Keratinocyte (primary cell): ENCODE measurements around the gene SMURF1. TPM values are rescaled to one million over a fixed set of nuclear protein-coding genes. Genes with fewer than 3 reads are reported as not detected.

Experiments used
- DNase-seq: peaks from one replicate; pipeline ENCODE4 v3.0.0-alpha.2; 2011; ENCODE audit warnings: low read depth, missing footprints, low spot score
- FAIRE-seq: peaks from 2 replicates; lab custom pipeline; 2011; peaks lifted over from hg19 to GRCh38; lab: Jason Lieb, UNC
- H2AFZ ChIP-seq: 2 replicates; pipeline ENCODE4 v1.6.0; 2012; ENCODE audit warnings: low read length, control low read depth, inconsistent platforms; ENCODE audit not compliant: control insufficient read depth
- H3K27ac ChIP-seq: 2 replicates; pipeline ENCODE4 v1.5.1; 2011; ENCODE audit warnings: low read length; ENCODE audit not compliant: control insufficient read depth, insufficient read depth
- H3K27me3 ChIP-seq: 3 replicates; pipeline ENCODE4 v1.6.0; 2011; ENCODE audit warnings: low read length; ENCODE audit not compliant: control insufficient read depth, insufficient read depth; ENCODE audit errors: extremely low read depth
- H3K36me3 ChIP-seq, 2 experiments: 2 replicates in 1 of 2; 3 replicates in 1 of 2; pipeline ENCODE4 v1.5.1; 2011; ENCODE audit warnings: low read length in 2 of 2, mild to moderate bottlenecking in 1 of 2; ENCODE audit not compliant: control insufficient read depth in 2 of 2, insufficient read depth in 2 of 2; ENCODE audit errors: extremely low read depth in 1 of 2
- H3K4me1 ChIP-seq: 3 replicates; pipeline ENCODE4 v1.5.1; 2011; ENCODE audit warnings: low read length; ENCODE audit not compliant: control insufficient read depth, insufficient read depth; ENCODE audit errors: extremely low read depth
- H3K4me2 ChIP-seq: 3 replicates; pipeline ENCODE4 v1.6.0; 2011; ENCODE audit warnings: low read depth, low read length; ENCODE audit not compliant: control insufficient read depth, insufficient read depth; ENCODE audit errors: extremely low read depth
- H3K4me3 ChIP-seq, 3 experiments: fragments of 200-600 bp in 1 of 3; sonication (generic) in 1 of 3; 2 replicates in 2 of 3; 3 replicates in 1 of 3; pipeline ENCODE4 v1.5.1; 2011 to 2016; ENCODE audit warnings: low read length in 3 of 3, mild to moderate bottlenecking in 3 of 3, control low read depth in 2 of 3, inconsistent platforms in 1 of 3, low read depth in 1 of 3, mixed read lengths in 1 of 3, mixed run types in 1 of 3, moderate library complexity in 1 of 3; ENCODE audit not compliant: control insufficient read depth in 2 of 3, insufficient read depth in 2 of 3; ENCODE audit errors: extremely low read depth in 1 of 3
- H3K79me2 ChIP-seq: 2 replicates; pipeline ENCODE4 v1.6.0; 2012; ENCODE audit warnings: low read length; ENCODE audit not compliant: control insufficient read depth, insufficient read depth
- H3K9ac ChIP-seq: 3 replicates; pipeline ENCODE4 v1.6.0; 2011; ENCODE audit warnings: low read length; ENCODE audit not compliant: control insufficient read depth, insufficient read depth; ENCODE audit errors: extremely low read depth
- H3K9me1 ChIP-seq: 3 replicates; pipeline ENCODE4 v1.6.0; 2011; ENCODE audit warnings: low read length; ENCODE audit not compliant: control insufficient read depth, insufficient read depth; ENCODE audit errors: extremely low read depth
- H3K9me3 ChIP-seq: 2 replicates; pipeline ENCODE4 v1.5.1; 2012; ENCODE audit warnings: low read depth, low read length; ENCODE audit not compliant: control insufficient read depth
- H4K20me1 ChIP-seq: 3 replicates; pipeline ENCODE4 v1.6.0; 2011; ENCODE audit warnings: low read length; ENCODE audit not compliant: control insufficient read depth, insufficient read depth; ENCODE audit errors: extremely low read depth
- CTCF ChIP-seq, 3 experiments: IDR thresholded peaks in 1 of 3; conservative IDR thresholded peaks in 1 of 3; optimal IDR thresholded peaks in 1 of 3; 2 replicates in 2 of 3; 3 replicates in 1 of 3; pipeline versions ENCODE3 to v1.5.1; 2011; ENCODE audit warnings: low read length in 3 of 3, mild to moderate bottlenecking in 3 of 3, moderate library complexity in 2 of 3, control low read depth in 1 of 3, inconsistent platforms in 1 of 3; ENCODE audit not compliant: insufficient read depth in 2 of 3; ENCODE audit errors: extremely low read depth in 1 of 3
- EZH2 ChIP-seq: IDR thresholded peaks from one replicate; pipeline ENCODE4 v1.6.1; 2012; ENCODE audit warnings: inconsistent platforms, mild to moderate bottlenecking, low read length, moderate library complexity
- dilution Hi-C: fragments of 300-500 bp; cut with MboI; formaldehyde crosslinking; loops from one replicate; pipeline ENCODE4 v1.7.0; 2020; ENCODE audit warnings: low sequenced_read_pairs; ENCODE audit not compliant: extremely low pct_ligation_motif_present
- polyA minus RNA-seq, 3 experiments: library from RNA; depleted of rRNA, polyadenylated mRNA; stranded (reverse); fragments of >200 nt; gene quantifications; 1 replicate in 1 of 3; 2 replicates in 1 of 3; 3 replicates in 1 of 3; pipeline ENCODE4 v1.2.3, GENCODE V29; 2011
- polyA plus RNA-seq, 5 experiments: library from polyadenylated mRNA; depleted of rRNA in 3 of 5; stranded (reverse) in 3 of 5; stranded (forward) in 1 of 5; unstranded in 1 of 5; fragments of >200 nt; gene quantifications; 1 replicate in 1 of 5; 2 replicates in 3 of 5; 3 replicates in 1 of 5; pipeline versions ENCODE4 v1.2.1 to v1.2.3, GENCODE V29; 2011 to 2012; ENCODE audit warnings: missing spikeins in 2 of 5, low read depth in 1 of 5, low replicate concordance in 1 of 5

SMURF1 gene
- 20.7 to 32.3 TPM (median 22.2 TPM) in 3 replicates for polyA plus RNA-seq
- 47.9 TPM for polyA plus RNA-seq (2011; ENCODE audit: low read depth)
- polyA plus RNA-seq (2011; cell fraction: cytosol; rRNA removed), result 20.3 and 25.4 TPM in 2 replicates
- 50.8 and 56.0 TPM in 2 replicates for polyA plus RNA-seq (2011; cell fraction: nucleus; rRNA removed)
- 26.2 and 27.9 TPM in 2 replicates for polyA plus RNA-seq (2012; ENCODE audit: low replicate concordance)
- 20.0 to 37.9 TPM (median 28.4 TPM) in 3 replicates for polyA minus RNA-seq
- polyA minus RNA-seq (2011; cell fraction: cytosol; rRNA and poly(A)+ RNA removed), result 15.5 TPM
- polyA minus RNA-seq (2011; cell fraction: nucleus; rRNA and poly(A)+ RNA removed), result 26.2 and 54.6 TPM in 2 replicates

- DNase-seq (no peak), FAIRE-seq (peak; percentile 29)
- H3K4me3 ChIP-seq, result peak within 1 kb of the TSS; percentile 59 to 78 (median 71)
- peak within 1 kb of the TSS; percentile 15 for H2AFZ ChIP-seq
- H3K79me2 ChIP-seq, result peaks cover 32% of the 10 kb centered on the region
- peaks cover 27% of the 10 kb centered on the region for H3K4me1 ChIP-seq
- H3K9me3 ChIP-seq, result no peaks in the 10 kb centered on the region
- peak within 1 kb of the TSS; percentile 86 for H3K9ac ChIP-seq
- peak within 1 kb of the TSS; percentile 75 for H3K27ac ChIP-seq
- dilution Hi-C loops, result no loop called here
- no peaks in the 10 kb centered on the region for H3K9me1 ChIP-seq
- H4K20me1 ChIP-seq, result peaks cover 10% of the 10 kb centered on the region
- TF ChIP-seq CTCF (optimal IDR thresholded peaks at IDR 0.05 in 1 of 3, IDR thresholded peaks at IDR 0.05 in 1 of 3, conservative IDR thresholded peaks at IDR 0.05 in 1 of 3; ENCODE audit: extremely low read depth in 1 of 3, insufficient read depth in 2 of 3, low read length in 3 of 3) (no peak), EZH2 (no peak)
- H3K27me3 ChIP-seq, result no peaks in the 10 kb centered on the region
- H3K36me3 ChIP-seq, result peaks cover 0 to 6% of the 10 kb centered on the region in 2 experiments
- peak within 1 kb of the TSS; percentile 86 for H3K4me2 ChIP-seq
These were observed at the start of gene SMURF1 for GRCh38 chr7:99143853-99144672. Gene SMURF1 (minus strand): TSS chr7:99144108. CDS start chr7:99143780, 328 bp downstream.

DNA sequence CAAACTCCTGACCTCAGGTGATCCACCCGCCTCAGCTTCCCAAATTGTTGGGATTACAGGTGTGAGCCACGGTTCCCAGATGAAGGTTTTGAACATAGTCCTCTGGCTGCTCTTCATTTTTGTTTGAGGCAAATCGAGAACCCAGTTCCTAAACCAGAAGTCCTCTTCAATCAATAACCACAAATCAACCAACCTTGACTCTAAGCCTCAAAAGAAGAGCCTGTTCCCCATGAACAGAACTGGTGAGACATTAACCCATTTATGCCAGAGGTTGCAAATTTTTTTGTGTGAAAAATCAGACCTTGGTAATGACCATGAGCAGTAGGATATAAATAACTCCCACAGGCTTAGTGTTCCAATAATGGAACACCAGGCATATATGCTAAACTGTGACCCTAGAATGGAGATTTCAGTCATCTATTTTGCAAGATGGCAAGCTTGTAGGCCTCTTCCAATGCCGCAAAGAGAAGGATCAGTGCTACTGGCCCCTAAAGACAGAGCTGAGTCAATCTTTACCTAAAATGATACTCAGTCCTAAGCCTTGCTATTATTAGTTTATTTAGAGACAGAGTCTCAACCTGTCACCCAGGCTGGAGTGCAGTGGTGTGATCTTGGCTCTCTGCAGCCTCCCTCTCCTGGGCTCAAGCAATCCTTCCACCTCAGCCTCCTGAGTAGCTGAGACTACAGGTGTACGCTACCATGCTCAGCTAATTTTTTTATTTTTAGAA is 48.1 kb upstream of the SMURF1 start:
- no peak overlapping the region for H3K9ac ChIP-seq
- H3K9me3 ChIP-seq, result no peaks in the 10 kb centered on the region
- H3K9me1 ChIP-seq, result no peaks in the 10 kb centered on the region
- FAIRE-seq (no peak), DNase-seq (no peak)
- no peaks in the 10 kb centered on the region for H3K36me3 ChIP-seq
- no peak overlapping the region for H3K4me3 ChIP-seq
- H4K20me1 ChIP-seq, result no peaks in the 10 kb centered on the region
- H2AFZ ChIP-seq, result no peak overlapping the region
- H3K4me2 ChIP-seq, result no peak overlapping the region
- H3K27me3 ChIP-seq, result no peaks in the 10 kb centered on the region
- TF ChIP-seq CTCF (optimal IDR thresholded peaks at IDR 0.05 in 1 of 3, IDR thresholded peaks at IDR 0.05 in 1 of 3, conservative IDR thresholded peaks at IDR 0.05 in 1 of 3; ENCODE audit: extremely low read depth in 1 of 3, insufficient read depth in 2 of 3, low read length in 3 of 3), result no peak
- TF ChIP-seq EZH2, result no peak
- H3K27ac ChIP-seq, result no peak overlapping the region
- no peaks in the 10 kb centered on the region for H3K79me2 ChIP-seq
- dilution Hi-C loops, result no loop called here
- H3K4me1 ChIP-seq, result peaks cover 29% of the 10 kb centered on the region
